Measurements from ENCODE around the gene SEL1L2. TPM values are rescaled to one million over a fixed set of nuclear protein-coding genes. Genes with fewer than 3 reads are reported as not detected.

Gene SEL1L2
- total RNA-seq, 2 experiments from 2014 or later = not detected

DNA sequence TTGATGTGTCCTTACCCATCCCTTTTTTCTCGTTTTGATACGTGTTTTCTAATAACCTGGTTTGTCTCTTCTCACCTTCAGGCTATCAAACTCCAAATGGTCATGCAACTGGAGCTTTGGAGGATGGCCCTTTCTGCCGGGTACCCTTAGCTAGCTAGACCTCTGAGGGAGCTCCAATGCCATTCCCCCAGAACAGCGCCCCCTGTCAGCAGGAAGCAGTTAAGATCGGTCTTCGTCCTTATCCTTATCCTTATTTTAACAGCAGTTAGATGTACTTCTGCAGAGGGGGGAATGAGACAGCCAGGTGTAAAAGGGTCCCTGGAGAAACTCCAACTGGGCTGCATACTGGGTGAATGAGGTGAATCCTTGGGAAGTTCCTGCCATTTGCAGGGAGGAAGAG lies 37.2 kb downstream of the SEL1L2 start:
- Mint-ChIP-seq H3K36me3 (ENCODE audit: low read depth) (no peaks in the 10 kb centered on the region), H3K4me1 (ENCODE audit: low read depth) (no peaks in the 10 kb centered on the region), H3K4me3 (no peak overlapping the region), H3K27me3 (no peaks in the 10 kb centered on the region), H3K9me3 (no peaks in the 10 kb centered on the region), H3K27ac (no peak overlapping the region)
- H3K9me3 ChIP-seq (ENCODE audit: control insufficient read depth in 1 of 2, insufficient read depth in 1 of 2, low read length in 2 of 2) = peaks cover 0 to 7% of the 10 kb centered on the region in 2 experiments
- no peak for DNase-seq
- H3K27ac ChIP-seq (ENCODE audit: low read depth in 1 of 2, low read length in 2 of 2) = no peak overlapping the region
- no peak for ATAC-seq (ENCODE audit: poor library complexity)
- TF ChIP-seq, protein P1, sequence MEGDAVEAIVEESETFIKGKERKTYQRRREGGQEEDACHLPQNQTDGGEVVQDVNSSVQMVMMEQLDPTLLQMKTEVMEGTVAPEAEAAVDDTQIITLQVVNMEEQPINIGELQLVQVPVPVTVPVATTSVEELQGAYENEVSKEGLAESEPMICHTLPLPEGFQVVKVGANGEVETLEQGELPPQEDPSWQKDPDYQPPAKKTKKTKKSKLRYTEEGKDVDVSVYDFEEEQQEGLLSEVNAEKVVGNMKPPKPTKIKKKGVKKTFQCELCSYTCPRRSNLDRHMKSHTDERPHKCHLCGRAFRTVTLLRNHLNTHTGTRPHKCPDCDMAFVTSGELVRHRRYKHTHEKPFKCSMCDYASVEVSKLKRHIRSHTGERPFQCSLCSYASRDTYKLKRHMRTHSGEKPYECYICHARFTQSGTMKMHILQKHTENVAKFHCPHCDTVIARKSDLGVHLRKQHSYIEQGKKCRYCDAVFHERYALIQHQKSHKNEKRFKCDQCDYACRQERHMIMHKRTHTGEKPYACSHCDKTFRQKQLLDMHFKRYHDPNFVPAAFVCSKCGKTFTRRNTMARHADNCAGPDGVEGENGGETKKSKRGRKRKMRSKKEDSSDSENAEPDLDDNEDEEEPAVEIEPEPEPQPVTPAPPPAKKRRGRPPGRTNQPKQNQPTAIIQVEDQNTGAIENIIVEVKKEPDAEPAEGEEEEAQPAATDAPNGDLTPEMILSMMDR (IDR thresholded peaks at IDR 0.05) = no peak
- intact Hi-C loops (cut with DNase I, micrococcal nuclease) = no loop called here
- H3K4me3 ChIP-seq (ENCODE audit: low read length) = no peak overlapping the region
- H3K4me1 ChIP-seq (ENCODE audit: insufficient read depth, low read length) = no peaks in the 10 kb centered on the region
- ChIA-PET CTCF (no interaction called here), POLR2A (no interaction called here)
- H3K36me3 ChIP-seq (ENCODE audit: insufficient read depth, low read length) = no peaks in the 10 kb centered on the region
- no peaks in the 10 kb centered on the region for H3K27me3 ChIP-seq (ENCODE audit: control insufficient read depth in 1 of 2, insufficient read depth in 2 of 2, low read length in 2 of 2)

DNA sequence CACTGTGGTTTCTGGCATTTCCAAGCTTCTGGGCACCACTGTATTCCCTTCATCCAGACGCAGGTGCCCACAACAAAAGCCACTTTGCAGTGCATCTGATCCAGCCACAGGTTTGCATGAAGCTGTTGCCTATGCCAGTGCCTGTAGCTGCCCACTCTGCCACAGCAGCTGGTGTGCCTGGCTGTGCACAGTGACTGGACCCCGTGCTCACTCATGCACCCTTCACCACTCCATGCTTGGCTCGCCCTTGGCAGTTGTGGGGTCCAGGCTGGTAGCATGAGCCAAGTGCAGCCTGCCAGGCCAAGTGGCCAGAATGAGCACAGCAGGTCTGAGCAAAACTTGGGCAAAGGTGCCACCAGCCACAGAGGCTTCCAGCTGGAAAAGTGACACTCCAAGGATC lies 42.7 kb downstream of the SEL1L2 start:
- no peaks in the 10 kb centered on the region for H3K4me1 ChIP-seq (ENCODE audit: insufficient read depth, low read length)
- no peak for ATAC-seq (ENCODE audit: poor library complexity)

DNA sequence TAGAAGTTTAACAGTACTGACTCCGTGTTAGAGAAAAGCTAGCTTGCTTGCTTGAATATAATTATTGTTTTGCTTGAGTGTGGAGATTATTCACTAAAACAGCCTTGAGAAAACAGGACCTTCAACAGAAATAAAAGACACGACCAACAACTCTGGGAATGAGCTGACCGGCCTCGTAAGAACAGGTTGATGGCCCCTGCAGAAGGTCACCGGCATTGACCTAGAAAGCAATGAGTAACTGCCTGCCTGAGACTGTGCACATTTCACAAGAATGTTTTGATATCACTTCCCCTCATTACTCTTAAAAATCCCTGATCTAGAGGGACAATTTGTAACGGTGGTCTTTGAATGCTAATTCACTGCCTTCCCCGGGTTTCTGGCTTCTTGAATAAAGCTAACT lies 49.4 kb downstream of the SEL1L2 start:
- DNase-seq = no peak
- H3K4me1 Mint-ChIP-seq (ENCODE audit: low read depth) = no peaks in the 10 kb centered on the region
- H3K4me3 ChIP-seq (ENCODE audit: low read length) = no peak overlapping the region
- no peaks in the 10 kb centered on the region for H3K9me3 ChIP-seq (ENCODE audit: control insufficient read depth in 1 of 2, insufficient read depth in 1 of 2, low read length in 2 of 2)
- no peak overlapping the region for H3K27ac Mint-ChIP-seq
- TF ChIP-seq, protein P1 (IDR thresholded peaks at IDR 0.05) = no peak
- no peak overlapping the region for H3K4me3 Mint-ChIP-seq
- ChIA-PET CTCF (no interaction called here), POLR2A (no interaction called here)
- no peak for ATAC-seq (ENCODE audit: poor library complexity)
- no peak overlapping the region for H3K27ac ChIP-seq (ENCODE audit: low read depth in 1 of 2, low read length in 2 of 2)
- intact Hi-C loops (cut with DNase I, micrococcal nuclease) = loop anchor here in 1 of 2 experiments (2.0 kb wide), 1 partner anchor 68 kb away; no protein-coding TSS in a partner anchor
- no peaks in the 10 kb centered on the region for H3K36me3 ChIP-seq (ENCODE audit: insufficient read depth, low read length)
- no peaks in the 10 kb centered on the region for H3K36me3 Mint-ChIP-seq (ENCODE audit: low read depth)
- no peaks in the 10 kb centered on the region for H3K27me3 Mint-ChIP-seq
- H3K27me3 ChIP-seq (ENCODE audit: control insufficient read depth in 1 of 2, insufficient read depth in 2 of 2, low read length in 2 of 2) = no peaks in the 10 kb centered on the region
- H3K4me1 ChIP-seq (ENCODE audit: insufficient read depth, low read length) = no peaks in the 10 kb centered on the region
- H3K9me3 Mint-ChIP-seq = peaks cover 3% of the 10 kb centered on the region

More for the DNA sequence above, 42.7 kb downstream of the SEL1L2 start:
- no peak for DNase-seq
- no peaks in the 10 kb centered on the region for H3K36me3 ChIP-seq (ENCODE audit: insufficient read depth, low read length)
- Mint-ChIP-seq H3K36me3 (ENCODE audit: low read depth) (no peaks in the 10 kb centered on the region), H3K4me3 (no peak overlapping the region), H3K27ac (no peak overlapping the region), H3K4me1 (ENCODE audit: low read depth) (no peaks in the 10 kb centered on the region), H3K9me3 (peaks cover 3% of the 10 kb centered on the region), H3K27me3 (no peaks in the 10 kb centered on the region)
- intact Hi-C loops (cut with DNase I, micrococcal nuclease) = no loop called here
- peaks cover 0 to 20% of the 10 kb centered on the region in 2 experiments for H3K9me3 ChIP-seq (ENCODE audit: control insufficient read depth in 1 of 2, insufficient read depth in 1 of 2, low read length in 2 of 2)
- CTCF ChIA-PET = no interaction called here
- H3K4me3 ChIP-seq (ENCODE audit: low read length) = no peak overlapping the region
- H3K27me3 ChIP-seq (ENCODE audit: control insufficient read depth in 1 of 2, insufficient read depth in 2 of 2, low read length in 2 of 2) = no peaks in the 10 kb centered on the region
- TF ChIP-seq, protein P1 (IDR thresholded peaks at IDR 0.05) = no peak
- POLR2A ChIA-PET = no interaction called here
- no peak overlapping the region for H3K27ac ChIP-seq (ENCODE audit: low read depth in 1 of 2, low read length in 2 of 2)
